GM10266 (cell line): Measurements from ENCODE around the gene CCNYL1.

Experiments used
- DNase-seq: peaks from one replicate; pipeline ENCODE4 v3.0.0; 2012; ENCODE audit errors: extremely low spot score
- CTCF ChIP-seq: IDR thresholded peaks from 2 replicates; pipeline ENCODE4 v1.5.1; 2012; ENCODE audit warnings: mild to moderate bottlenecking, low read depth; ENCODE audit not compliant: control insufficient read depth, insufficient read depth; ENCODE audit errors: missing control alignments

CCNYL1 gene

DNA sequence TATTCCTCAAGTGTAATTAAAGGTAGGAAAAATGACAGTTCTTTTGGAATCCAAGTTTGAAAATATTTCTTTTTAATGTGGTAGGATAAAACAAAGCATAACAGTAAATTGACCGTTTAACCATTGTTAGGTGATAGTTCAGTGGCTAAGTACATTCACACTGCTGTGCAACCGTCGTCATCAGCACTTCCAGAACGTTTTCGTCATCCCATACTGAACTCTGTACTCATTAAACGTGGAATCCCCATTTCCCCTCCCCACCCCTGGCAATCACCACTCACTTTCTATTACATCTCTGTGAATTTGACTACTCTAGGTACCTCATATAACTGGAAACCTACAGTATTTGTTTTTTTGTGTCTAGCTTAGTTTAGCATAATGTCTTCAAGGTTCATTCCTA, 91.2 kb downstream of the CCNYL1 start:
- DNase-seq, result no peak

More for the DNA sequence above, 91.2 kb downstream of the CCNYL1 start:
- TF ChIP-seq CTCF, result no peak
